HUES6 (cell line): ENCODE results near the gene SLC39A13.

Source experiments
- H3K27ac ChIP-seq: 2 replicates; pipeline ENCODE4 v1.7.0; 2013; ENCODE audit warnings: low read depth, mild to moderate bottlenecking, low read length, inconsistent platforms
- H3K27me3 ChIP-seq: 2 replicates; pipeline ENCODE4 v1.6.1; 2013; ENCODE audit warnings: low read length; ENCODE audit not compliant: control insufficient read depth, insufficient read depth
- H3K36me3 ChIP-seq: 2 replicates; pipeline ENCODE4 v1.6.1; 2013; ENCODE audit warnings: low read length; ENCODE audit not compliant: control insufficient read depth, insufficient read depth
- H3K4me1 ChIP-seq: 2 replicates; pipeline ENCODE4 v1.6.1; 2013; ENCODE audit warnings: low read length; ENCODE audit not compliant: control insufficient read depth, insufficient read depth
- H3K4me3 ChIP-seq: 2 replicates; pipeline ENCODE4 v1.5.1; 2013; ENCODE audit warnings: low read depth, low read length
- H3K9ac ChIP-seq: one replicate; pipeline ENCODE4 v1.6.1; 2013; ENCODE audit warnings: mild to moderate bottlenecking, low read length
- H3K9me3 ChIP-seq: 2 replicates; pipeline ENCODE4 v1.6.1; 2013; ENCODE audit warnings: low read depth, low read length; ENCODE audit not compliant: control insufficient read depth, insufficient read depth

SLC39A13 gene

GRCh38 chr11:47464483-47464882 lies 56.1 kb downstream of the SLC39A13 start:
- no peaks in the 10 kb centered on the region for H3K9me3 ChIP-seq
- peaks cover 32% of the 10 kb centered on the region for H3K4me1 ChIP-seq
- H3K27ac ChIP-seq = no peak overlapping the region
- peaks cover 35% of the 10 kb centered on the region for H3K36me3 ChIP-seq
- H3K4me3 ChIP-seq = no peak overlapping the region
- no peak overlapping the region for H3K9ac ChIP-seq
- no peaks in the 10 kb centered on the region for H3K27me3 ChIP-seq
